Activated naive CD4-positive, alpha-beta T cell treated with anti-CD3 and anti-CD28 coated beads, Interleukin-2, amount 10 ng/mL, durations not matched to agents 7 days and 5 days (primary cell): ENCODE results near the gene MYO3A.

ENCODE experiments used
- CTCF ChIA-PET: fragments of 350-600 bp; sonication (Branson Sonifier 250); formaldehyde crosslinking; loops from one replicate; lab custom pipeline; 2021; ENCODE audit warnings: antibody characterized with exemption; lab: Charles Lee
- DNase-seq: peaks from one replicate; pipeline ENCODE4 v3.0.0-alpha.2; 2020
- H3K27ac Mint-ChIP-seq: one replicate; pipeline ENCODE4 v1.8.0; 2021; ENCODE audit warnings: mild to moderate bottlenecking, moderate library complexity, mixed read lengths
- H3K27me3 Mint-ChIP-seq: one replicate; pipeline ENCODE4 v1.8.0; 2021; ENCODE audit warnings: mild to moderate bottlenecking, mixed read lengths
- H3K36me3 Mint-ChIP-seq: one replicate; pipeline ENCODE4 v1.8.0; 2021; ENCODE audit warnings: mixed read lengths
- H3K4me1 Mint-ChIP-seq: one replicate; pipeline ENCODE4 v1.8.0; 2021; ENCODE audit warnings: mixed read lengths
- H3K4me3 Mint-ChIP-seq: one replicate; pipeline ENCODE4 v1.8.0; 2021; ENCODE audit warnings: mild to moderate bottlenecking, moderate library complexity, mixed read lengths
- H3K9me3 Mint-ChIP-seq: one replicate; pipeline ENCODE4 v1.8.0; 2021; ENCODE audit warnings: mixed read lengths

Gene MYO3A

GRCh38 chr10:26194275-26194674 is 260.2 kb downstream of the MYO3A start:
- Mint-ChIP-seq H3K36me3 (peaks cover 2% of the 10 kb centered on the region), H3K4me3 (no peak overlapping the region), H3K9me3 (peaks cover 15% of the 10 kb centered on the region), H3K4me1 (peaks cover 17% of the 10 kb centered on the region), H3K27ac (no peak overlapping the region), H3K27me3 (no peaks in the 10 kb centered on the region)
- CTCF ChIA-PET, result no interaction called here
- no peak for DNase-seq

- no peak overlapping the region for H3K4me3 Mint-ChIP-seq
- H3K4me1 Mint-ChIP-seq, result peaks cover 17% of the 10 kb centered on the region
- H3K36me3 Mint-ChIP-seq, result peaks cover 2% of the 10 kb centered on the region
- no peaks in the 10 kb centered on the region for H3K27me3 Mint-ChIP-seq
- CTCF ChIA-PET, result no interaction called here
- H3K9me3 Mint-ChIP-seq, result peaks cover 15% of the 10 kb centered on the region
- H3K27ac Mint-ChIP-seq, result no peak overlapping the region
- DNase-seq, result no peak
Measured at GRCh38 chr10:26197248-26197647, 263.2 kb downstream of the MYO3A start.

GRCh38 chr10:26198119-26198518 is 264.1 kb downstream of the MYO3A start:
- Mint-ChIP-seq H3K9me3 (peaks cover 15% of the 10 kb centered on the region), H3K27ac (no peak overlapping the region), H3K4me1 (peaks cover 17% of the 10 kb centered on the region), H3K36me3 (peaks cover 2% of the 10 kb centered on the region), H3K4me3 (no peak overlapping the region), H3K27me3 (no peaks in the 10 kb centered on the region)
- CTCF ChIA-PET, result no interaction called here
- no peak for DNase-seq

GRCh38 chr10:26199841-26200240 is 265.8 kb downstream of the MYO3A start:
- Mint-ChIP-seq H3K9me3 (peaks cover 15% of the 10 kb centered on the region), H3K27me3 (peaks cover 3% of the 10 kb centered on the region)

GRCh38 chr10:26205223-26205622 is 271.2 kb downstream of the MYO3A start:
- Mint-ChIP-seq H3K27ac (no peak overlapping the region), H3K9me3 (no peaks in the 10 kb centered on the region), H3K4me3 (no peak overlapping the region), H3K4me1 (no peaks in the 10 kb centered on the region), H3K27me3 (peaks cover 3% of the 10 kb centered on the region), H3K36me3 (no peaks in the 10 kb centered on the region)
- CTCF ChIA-PET, result no interaction called here
- no peak for DNase-seq

More at GRCh38 chr10:26199841-26200240, 265.8 kb downstream of the MYO3A start:
- no peak for DNase-seq
- Mint-ChIP-seq H3K27ac (no peak overlapping the region), H3K36me3 (peaks cover 2% of the 10 kb centered on the region), H3K4me3 (no peak overlapping the region), H3K4me1 (peaks cover 17% of the 10 kb centered on the region)
- CTCF ChIA-PET, result no interaction called here

GRCh38 chr10:26211781-26212444 is 277.9 kb downstream of the MYO3A start:
- H3K9me3 Mint-ChIP-seq, result no peaks in the 10 kb centered on the region
- peaks cover 3% of the 10 kb centered on the region for H3K36me3 Mint-ChIP-seq
- CTCF ChIA-PET, result no interaction called here
- H3K4me3 Mint-ChIP-seq, result no peak overlapping the region
- peaks cover 21% of the 10 kb centered on the region for H3K4me1 Mint-ChIP-seq
- H3K27me3 Mint-ChIP-seq, result peaks cover 56% of the 10 kb centered on the region
- no peak for DNase-seq
- no peak overlapping the region for H3K27ac Mint-ChIP-seq

- DNase-seq, result no peak
- Mint-ChIP-seq H3K4me3 (no peak overlapping the region), H3K27me3 (peaks cover 62% of the 10 kb centered on the region), H3K27ac (no peak overlapping the region), H3K36me3 (peaks cover 3% of the 10 kb centered on the region), H3K9me3 (no peaks in the 10 kb centered on the region), H3K4me1 (peaks cover 26% of the 10 kb centered on the region)
- CTCF ChIA-PET, result no interaction called here
Measured at GRCh38 chr10:26212511-26212910, 278.5 kb downstream of the MYO3A start.

GRCh38 chr10:26213157-26213800 is 279.2 kb downstream of the MYO3A start:
- CTCF ChIA-PET, result no interaction called here
- Mint-ChIP-seq H3K4me3 (no peak overlapping the region), H3K4me1 (peaks cover 29% of the 10 kb centered on the region), H3K36me3 (peaks cover 3% of the 10 kb centered on the region), H3K27ac (no peak overlapping the region), H3K9me3 (no peaks in the 10 kb centered on the region), H3K27me3 (peaks cover 70% of the 10 kb centered on the region)
- no peak for DNase-seq

- Mint-ChIP-seq H3K27me3 (peaks cover 77% of the 10 kb centered on the region), H3K4me1 (peaks cover 36% of the 10 kb centered on the region), H3K36me3 (peaks cover 3% of the 10 kb centered on the region), H3K9me3 (no peaks in the 10 kb centered on the region), H3K27ac (no peak overlapping the region), H3K4me3 (no peak overlapping the region)
- CTCF ChIA-PET, result no interaction called here
- no peak for DNase-seq
Measured at GRCh38 chr10:26214004-26214403, 280.0 kb downstream of the MYO3A start.

- H3K27me3 Mint-ChIP-seq, result peaks cover 85% of the 10 kb centered on the region
- H3K4me1 Mint-ChIP-seq, result peaks cover 36% of the 10 kb centered on the region
- H3K4me3 Mint-ChIP-seq, result peak overlapping the region; percentile 34
- DNase-seq, result no peak
- CTCF ChIA-PET, result no interaction called here
- H3K27ac Mint-ChIP-seq, result no peak overlapping the region
- H3K36me3 Mint-ChIP-seq, result peaks cover 3% of the 10 kb centered on the region
- no peaks in the 10 kb centered on the region for H3K9me3 Mint-ChIP-seq
Measured at GRCh38 chr10:26214551-26215395, 280.7 kb downstream of the MYO3A start.

- H3K4me1 Mint-ChIP-seq, result peaks cover 36% of the 10 kb centered on the region
- DNase-seq, result no peak
- H3K9me3 Mint-ChIP-seq, result no peaks in the 10 kb centered on the region
- CTCF ChIA-PET, result no interaction called here
- H3K27me3 Mint-ChIP-seq, result peaks cover 91% of the 10 kb centered on the region
- peak overlapping the region; percentile 34 for H3K4me3 Mint-ChIP-seq
- H3K36me3 Mint-ChIP-seq, result peaks cover 3% of the 10 kb centered on the region
- H3K27ac Mint-ChIP-seq, result peak overlapping the region; percentile 7
Measured at GRCh38 chr10:26215396-26215934, 281.4 kb downstream of the MYO3A start.

- Mint-ChIP-seq H3K36me3 (peaks cover 3% of the 10 kb centered on the region), H3K27ac (no peak overlapping the region)
- DNase-seq, result peak; percentile 44
Measured at GRCh38 chr10:26215935-26216584, 282.0 kb downstream of the MYO3A start.

GRCh38 chr10:26216585-26217395 is 282.8 kb downstream of the MYO3A start, which contains the start of gene GAD2:
TSS of gene GAD2 (plus strand) at chr10:26216774. CDS start at chr10:26216810, 36 bp downstream.
- CTCF ChIA-PET, result no interaction called here
- Mint-ChIP-seq H3K36me3 (peaks cover 3% of the 10 kb centered on the region), H3K27ac (peak within 1 kb of the TSS; percentile 34), H3K9me3 (no peaks in the 10 kb centered on the region), H3K27me3 (peaks cover 100% of the 10 kb centered on the region), H3K4me3 (peak within 1 kb of the TSS; percentile 34), H3K4me1 (peaks cover 36% of the 10 kb centered on the region)
- DNase-seq, result no peak

More at GRCh38 chr10:26215935-26216584, 282.0 kb downstream of the MYO3A start:
- Mint-ChIP-seq H3K9me3 (no peaks in the 10 kb centered on the region), H3K4me3 (peak overlapping the region; percentile 34), H3K4me1 (peaks cover 36% of the 10 kb centered on the region), H3K27me3 (peaks cover 97% of the 10 kb centered on the region)
- CTCF ChIA-PET, result no interaction called here
